ENCODE results near the gene RFX4. TPM values are rescaled to one million over a fixed set of nuclear protein-coding genes. Genes with fewer than 3 reads are reported as not detected.

The RFX4 gene
- total RNA-seq, 1 experiment from 2014 or later = not detected

- TF ChIP-seq TCF7L2 (IDR thresholded peaks at IDR 0.05; ENCODE audit: low read depth, low read length) (no peak), REST (IDR thresholded peaks at IDR 0.05; ENCODE audit: insufficient read depth in 1 of 2, low read depth in 2 of 2, low read length in 1 of 2) (no peak), SIN3A (IDR thresholded peaks at IDR 0.05; ENCODE audit: borderline replicate concordance, insufficient read depth, low read depth, low read length) (no peak), POLR2AphosphoS5 (IDR thresholded peaks at IDR 0.05; ENCODE audit: low read depth, low read length) (no peak), CTCF (IDR thresholded peaks at IDR 0.05) (no peak)
- BruUV-seq (replicated peaks) = no TSS peak
- no peak for ATAC-seq
These were observed 177.4 kb downstream of the RFX4 start for GRCh38 chr12:106760184-106760531.

GRCh38 chr12:106764220-106764619 lies 181.4 kb downstream of the RFX4 start:
- ChIA-PET POLR2A (no interaction called here), CTCF (interaction anchor here (0.6 kb wide), 1 partner anchor 81 kb away, joined by 6 read pairs; no protein-coding TSS in a partner anchor)
- Histone ChIP-seq H3K4me1 (ENCODE audit: control insufficient read depth, insufficient read depth, low read length) (peaks cover 4% of the 10 kb centered on the region; the same call in 1 of the 2 replicates), H3K27me3 (ENCODE audit: control insufficient read depth, insufficient read depth, low read length) (no peaks in the 10 kb centered on the region; the same call in none of the 2 replicates), H3K9me3 (ENCODE audit: control insufficient read depth, insufficient read depth, low read depth, low read length) (no peaks in the 10 kb centered on the region), H3K4me3 (ENCODE audit: low read depth in 2 of 2, low read length in 2 of 2) (no peak overlapping the region), H3K36me3 (ENCODE audit: control insufficient read depth, insufficient read depth, low read length) (no peaks in the 10 kb centered on the region), H3K27ac (ENCODE audit: low read length) (no peak overlapping the region)
- no peak for TF ChIP-seq REST (IDR thresholded peaks at IDR 0.05; ENCODE audit: insufficient read depth in 1 of 2, low read depth in 2 of 2, low read length in 1 of 2)
- TF ChIP-seq SIN3A (IDR thresholded peaks at IDR 0.05; ENCODE audit: borderline replicate concordance, insufficient read depth, low read depth, low read length) = no peak
- TF ChIP-seq TCF7L2 (IDR thresholded peaks at IDR 0.05; ENCODE audit: low read depth, low read length) = no peak
- no peak for TF ChIP-seq POLR2AphosphoS5 (IDR thresholded peaks at IDR 0.05; ENCODE audit: low read depth, low read length)
- no peak for TF ChIP-seq CTCF (IDR thresholded peaks at IDR 0.05)
- intact Hi-C loops (cut with micrococcal nuclease; ENCODE audit: unreplicated experiment) = no loop called here
- no TSS peak for BruUV-seq (replicated peaks)
- in situ Hi-C loops (cut with HindIII; ENCODE audit: low pct_unique_long_range_greater_than_20kb, low sequenced_read_pairs) = no loop called here
- ATAC-seq (no peak), DNase-seq (ENCODE audit: low read depth, low spot score) (no peak)

More at GRCh38 chr12:106760184-106760531, 177.4 kb downstream of the RFX4 start:
- no peaks in the 10 kb centered on the region; the same call in 1 of the 2 replicates for H3K27me3 ChIP-seq (ENCODE audit: control insufficient read depth, insufficient read depth, low read length)
- POLR2A ChIA-PET = no interaction called here
- in situ Hi-C loops (cut with HindIII; ENCODE audit: low pct_unique_long_range_greater_than_20kb, low sequenced_read_pairs) (no loop called here), intact Hi-C loops (cut with micrococcal nuclease; ENCODE audit: unreplicated experiment) (no loop called here)
- H3K9me3 ChIP-seq (ENCODE audit: control insufficient read depth, insufficient read depth, low read depth, low read length) = no peaks in the 10 kb centered on the region
- H3K27ac ChIP-seq (ENCODE audit: low read length) = no peak overlapping the region
- no peaks in the 10 kb centered on the region for H3K4me1 ChIP-seq (ENCODE audit: control insufficient read depth, insufficient read depth, low read length)
- no peaks in the 10 kb centered on the region for H3K36me3 ChIP-seq (ENCODE audit: control insufficient read depth, insufficient read depth, low read length)
- CTCF ChIA-PET = no interaction called here
- no peak for DNase-seq (ENCODE audit: low read depth, low spot score)
- no peak overlapping the region for H3K4me3 ChIP-seq (ENCODE audit: low read depth in 2 of 2, low read length in 2 of 2)

All from Panc1 (cell line).